Activated CD4-positive, alpha-beta T cell treated with anti-CD3 and anti-CD28 coated beads, Interleukin-2, amount 10 ng/mL, durations not matched to agents 24 days and 14 days (primary cell): Measurements from ENCODE around the gene NOM1. TPM values are rescaled to one million over a fixed set of nuclear protein-coding genes. Genes with fewer than 3 reads are reported as not detected.

Experiments
- total RNA-seq: library from RNA; stranded (reverse); gene quantifications from 2 replicates; pipeline ENCODE4 v1.2.3, GENCODE V29; 2022

The NOM1 gene
- total RNA-seq, 1 donor from 2014 or later, result 54.5 TPM

Other genes with a start within 250 kb of the NOM1 start
- gene LMBR1, start 56.5 kb upstream of the NOM1 start, total RNA-seq, result 57.0 and 63.6 TPM in 2 replicates
- gene MNX1, start 61.0 kb downstream of the NOM1 start, total RNA-seq, result not detected in 2 replicates
- gene UBE3C, start 189.2 kb downstream of the NOM1 start, total RNA-seq, result 89.9 and 95.4 TPM in 2 replicates